K562 (cell line): ENCODE results near the gene E2F3. TPM values are rescaled to one million over a fixed set of nuclear protein-coding genes. Genes with fewer than 3 reads are reported as not detected.

Source experiments
- CREM ChIP-seq: IDR thresholded peaks from 2 replicates; pipeline ENCODE4 v1.6.1; 2014; ENCODE audit warnings: antibody characterized with exemption, low read depth
- ELF2 ChIP-seq: fragments of 250-450 bp; sonication (Bioruptor Pico); IDR thresholded peaks from 2 replicates; pipeline ENCODE4 v1.5.0; 2021; ENCODE audit warnings: mild to moderate bottlenecking
- MCM3 ChIP-seq: fragments of 450-650 bp; IDR thresholded peaks from 2 replicates; pipeline ENCODE4 v1.6.1; 2016
- NR2C2 ChIP-seq, 2 experiments: fragments of 200-800 bp in 1 of 2; sonication (Bioruptor generic) in 1 of 2; sonication (generic) in 1 of 2; formaldehyde crosslinking in 1 of 2; IDR thresholded peaks; 2 replicates each; pipeline versions ENCODE4 v1.6.1 to v1.8.0; 2016 to 2022; ENCODE audit warnings: mild to moderate bottlenecking in 1 of 2, missing compliant biosample characterization in 1 of 2, missing genetic modification characterization in 1 of 2, missing genetic modification reagents in 1 of 2
- RAD21 ChIP-seq, 2 experiments: fragments of 250-450 bp in 1 of 2; fragments of 450-650 bp in 1 of 2; sonication (Bioruptor Pico) in 1 of 2; formaldehyde crosslinking in 1 of 2; IDR thresholded peaks in 1 of 2; conservative IDR thresholded peaks in 1 of 2; 2 replicates each; pipeline versions ENCODE4 v1.4.0 to v1.8.0; 2020 to 2022; ENCODE audit warnings: mild to moderate bottlenecking in 2 of 2, moderate library complexity in 1 of 2
- TARDBP ChIP-seq: fragments of 450-650 bp; IDR thresholded peaks from 2 replicates; pipeline ENCODE4 v1.6.1; 2016
- YY1 ChIP-seq, 3 experiments: IDR thresholded peaks; 2 replicates each; pipeline ENCODE4 v1.6.1; 2011; ENCODE audit warnings: low read length in 2 of 3, mild to moderate bottlenecking in 2 of 3, moderate library complexity in 2 of 3, borderline replicate concordance in 1 of 3, control low read depth in 1 of 3, low read depth in 1 of 3; ENCODE audit not compliant: insufficient read depth in 3 of 3, insufficient replicate concordance in 2 of 3, control insufficient read depth in 1 of 3, insufficient read length in 1 of 3; ENCODE audit errors: extremely low read depth in 1 of 3
- polyA plus RNA-seq, 8 experiments: library from polyadenylated mRNA; depleted of rRNA in 4 of 8; stranded (reverse) in 5 of 8; unstranded in 3 of 8; fragments of >200 nt; fragmentation: Nextera tagmentation in 2 of 8; fragmentation: Illumina TruSeq in 1 of 8; extraction: Ambion mirVana in 2 of 8; extraction: Trizol in 1 of 8; gene quantifications; 2 replicates each; pipeline versions ENCODE4 v1.2.1 to v1.2.3, GENCODE V29; 2011 to 2014; ENCODE audit warnings: inconsistent platforms in 1 of 8, missing spikeins in 1 of 8
- total RNA-seq, 7 experiments: library from RNA; depleted of rRNA in 6 of 7; stranded (reverse); fragments of >200 nt in 6 of 7; fragmentation: Illumina TruSeq in 2 of 7; extraction: Trizol in 2 of 7; gene quantifications; 2 replicates each; pipeline versions ENCODE4 v1.2.1 to v1.2.3, GENCODE V29; 2011 to 2021; ENCODE audit warnings: low replicate concordance in 1 of 7
- TF ChIP-seq, protein P1 (sequence below): fragments of 200-800 bp; sonication (Bioruptor generic); IDR thresholded peaks from 2 replicates; pipeline ENCODE4 v1.6.1; 2016; ENCODE audit warnings: missing genetic modification characterization, missing compliant biosample characterization
- TF ChIP-seq, protein P2 (sequence below): fragments of 250-450 bp; sonication (Bioruptor Pico); IDR thresholded peaks from 2 replicates; pipeline ENCODE4 v1.6.1; 2021; ENCODE audit warnings: mild to moderate bottlenecking
- TF ChIP-seq, protein P3 (sequence below), 2 experiments: fragments of 450-650 bp; formaldehyde crosslinking in 1 of 2; IDR thresholded peaks; 2 replicates each; pipeline versions ENCODE4 v1.4.0 to v1.6.1; 2014 to 2020; ENCODE audit warnings: mild to moderate bottlenecking in 2 of 2, borderline replicate concordance in 1 of 2, low read depth in 1 of 2

E2F3 gene
- total and polyA plus RNA-seq, 9 of the 15 experiments (the other 6 are each of a cell fraction or from before 2014, with no cell fraction given), result 11.1 to 44.7 (median 27.2) TPM

DNA sequence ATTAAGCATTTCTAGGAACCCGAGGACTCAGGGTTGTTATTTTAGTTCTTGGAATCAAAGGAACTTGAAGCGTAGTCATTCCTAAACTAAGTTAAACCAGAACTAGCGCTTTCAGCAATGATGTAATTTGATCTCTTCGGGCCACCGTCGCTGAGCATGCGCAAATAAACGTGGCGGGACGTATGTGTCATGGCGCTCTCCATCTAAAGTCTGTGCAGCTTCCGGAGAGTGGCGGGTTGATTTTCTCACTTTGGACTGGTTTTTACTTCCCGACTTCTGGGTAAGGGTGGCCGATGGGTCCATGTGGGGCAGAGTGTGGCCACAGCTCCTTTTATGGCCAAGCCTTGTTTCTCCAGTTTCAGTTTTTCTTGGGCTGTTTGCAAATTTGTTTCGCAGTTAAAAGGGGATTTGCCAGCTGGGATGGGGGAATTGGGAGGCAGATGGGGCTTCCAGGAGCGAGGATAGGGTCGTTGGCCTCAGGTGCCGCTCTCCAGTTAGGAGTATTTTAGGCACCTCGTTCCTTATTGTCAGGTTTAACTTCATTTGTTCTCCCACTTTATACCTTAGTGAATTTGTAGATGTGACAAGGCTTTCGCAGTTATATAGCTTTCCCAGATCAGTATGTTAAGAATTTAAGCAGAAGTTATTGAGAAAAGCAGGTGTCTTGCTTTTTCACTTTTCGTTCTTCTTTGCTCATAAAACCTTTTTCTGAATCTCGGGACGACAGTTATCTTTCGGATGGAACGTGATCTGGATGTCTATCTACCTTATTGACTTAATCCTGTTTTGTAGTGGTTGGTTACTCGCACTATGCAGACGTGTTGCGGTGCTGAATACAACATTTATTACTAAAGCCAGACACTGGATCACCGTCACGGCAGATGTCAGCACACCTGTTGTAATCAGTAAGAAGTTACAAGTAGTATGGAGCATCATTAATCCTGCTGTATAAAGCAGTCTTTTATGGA, 132.9 kb downstream of the E2F3 start, which contains the start of gene CDKAL1 (continued):
- TF ChIP-seq, protein P1, sequence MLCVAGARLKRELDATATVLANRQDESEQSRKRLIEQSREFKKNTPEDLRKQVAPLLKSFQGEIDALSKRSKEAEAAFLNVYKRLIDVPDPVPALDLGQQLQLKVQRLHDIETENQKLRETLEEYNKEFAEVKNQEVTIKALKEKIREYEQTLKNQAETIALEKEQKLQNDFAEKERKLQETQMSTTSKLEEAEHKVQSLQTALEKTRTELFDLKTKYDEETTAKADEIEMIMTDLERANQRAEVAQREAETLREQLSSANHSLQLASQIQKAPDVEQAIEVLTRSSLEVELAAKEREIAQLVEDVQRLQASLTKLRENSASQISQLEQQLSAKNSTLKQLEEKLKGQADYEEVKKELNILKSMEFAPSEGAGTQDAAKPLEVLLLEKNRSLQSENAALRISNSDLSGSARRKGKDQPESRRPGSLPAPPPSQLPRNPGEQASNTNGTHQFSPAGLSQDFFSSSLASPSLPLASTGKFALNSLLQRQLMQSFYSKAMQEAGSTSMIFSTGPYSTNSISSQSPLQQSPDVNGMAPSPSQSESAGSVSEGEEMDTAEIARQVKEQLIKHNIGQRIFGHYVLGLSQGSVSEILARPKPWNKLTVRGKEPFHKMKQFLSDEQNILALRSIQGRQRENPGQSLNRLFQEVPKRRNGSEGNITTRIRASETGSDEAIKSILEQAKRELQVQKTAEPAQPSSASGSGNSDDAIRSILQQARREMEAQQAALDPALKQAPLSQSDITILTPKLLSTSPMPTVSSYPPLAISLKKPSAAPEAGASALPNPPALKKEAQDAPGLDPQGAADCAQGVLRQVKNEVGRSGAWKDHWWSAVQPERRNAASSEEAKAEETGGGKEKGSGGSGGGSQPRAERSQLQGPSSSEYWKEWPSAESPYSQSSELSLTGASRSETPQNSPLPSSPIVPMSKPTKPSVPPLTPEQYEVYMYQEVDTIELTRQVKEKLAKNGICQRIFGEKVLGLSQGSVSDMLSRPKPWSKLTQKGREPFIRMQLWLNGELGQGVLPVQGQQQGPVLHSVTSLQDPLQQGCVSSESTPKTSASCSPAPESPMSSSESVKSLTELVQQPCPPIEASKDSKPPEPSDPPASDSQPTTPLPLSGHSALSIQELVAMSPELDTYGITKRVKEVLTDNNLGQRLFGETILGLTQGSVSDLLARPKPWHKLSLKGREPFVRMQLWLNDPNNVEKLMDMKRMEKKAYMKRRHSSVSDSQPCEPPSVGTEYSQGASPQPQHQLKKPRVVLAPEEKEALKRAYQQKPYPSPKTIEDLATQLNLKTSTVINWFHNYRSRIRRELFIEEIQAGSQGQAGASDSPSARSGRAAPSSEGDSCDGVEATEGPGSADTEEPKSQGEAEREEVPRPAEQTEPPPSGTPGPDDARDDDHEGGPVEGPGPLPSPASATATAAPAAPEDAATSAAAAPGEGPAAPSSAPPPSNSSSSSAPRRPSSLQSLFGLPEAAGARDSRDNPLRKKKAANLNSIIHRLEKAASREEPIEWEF (CRISPR knock-in tag), result no peak
- no peak for TF ChIP-seq MCM3
- no peak for TF ChIP-seq TARDBP
- TF ChIP-seq, protein P2, sequence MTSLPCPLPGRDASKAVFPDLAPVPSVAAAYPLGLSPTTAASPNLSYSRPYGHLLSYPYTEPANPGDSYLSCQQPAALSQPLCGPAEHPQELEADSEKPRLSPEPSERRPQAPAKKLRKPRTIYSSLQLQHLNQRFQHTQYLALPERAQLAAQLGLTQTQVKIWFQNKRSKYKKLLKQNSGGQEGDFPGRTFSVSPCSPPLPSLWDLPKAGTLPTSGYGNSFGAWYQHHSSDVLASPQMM, result no peak
- TF ChIP-seq CREM, result peak; percentile 90
- peak; percentile 81 for TF ChIP-seq ELF2 (CRISPR knock-in tag)
- TF ChIP-seq, protein P3, sequence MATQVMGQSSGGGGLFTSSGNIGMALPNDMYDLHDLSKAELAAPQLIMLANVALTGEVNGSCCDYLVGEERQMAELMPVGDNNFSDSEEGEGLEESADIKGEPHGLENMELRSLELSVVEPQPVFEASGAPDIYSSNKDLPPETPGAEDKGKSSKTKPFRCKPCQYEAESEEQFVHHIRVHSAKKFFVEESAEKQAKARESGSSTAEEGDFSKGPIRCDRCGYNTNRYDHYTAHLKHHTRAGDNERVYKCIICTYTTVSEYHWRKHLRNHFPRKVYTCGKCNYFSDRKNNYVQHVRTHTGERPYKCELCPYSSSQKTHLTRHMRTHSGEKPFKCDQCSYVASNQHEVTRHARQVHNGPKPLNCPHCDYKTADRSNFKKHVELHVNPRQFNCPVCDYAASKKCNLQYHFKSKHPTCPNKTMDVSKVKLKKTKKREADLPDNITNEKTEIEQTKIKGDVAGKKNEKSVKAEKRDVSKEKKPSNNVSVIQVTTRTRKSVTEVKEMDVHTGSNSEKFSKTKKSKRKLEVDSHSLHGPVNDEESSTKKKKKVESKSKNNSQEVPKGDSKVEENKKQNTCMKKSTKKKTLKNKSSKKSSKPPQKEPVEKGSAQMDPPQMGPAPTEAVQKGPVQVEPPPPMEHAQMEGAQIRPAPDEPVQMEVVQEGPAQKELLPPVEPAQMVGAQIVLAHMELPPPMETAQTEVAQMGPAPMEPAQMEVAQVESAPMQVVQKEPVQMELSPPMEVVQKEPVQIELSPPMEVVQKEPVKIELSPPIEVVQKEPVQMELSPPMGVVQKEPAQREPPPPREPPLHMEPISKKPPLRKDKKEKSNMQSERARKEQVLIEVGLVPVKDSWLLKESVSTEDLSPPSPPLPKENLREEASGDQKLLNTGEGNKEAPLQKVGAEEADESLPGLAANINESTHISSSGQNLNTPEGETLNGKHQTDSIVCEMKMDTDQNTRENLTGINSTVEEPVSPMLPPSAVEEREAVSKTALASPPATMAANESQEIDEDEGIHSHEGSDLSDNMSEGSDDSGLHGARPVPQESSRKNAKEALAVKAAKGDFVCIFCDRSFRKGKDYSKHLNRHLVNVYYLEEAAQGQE (IDR thresholded peaks at IDR 0.05; ENCODE audit: borderline replicate concordance), result no peak
- TF ChIP-seq, protein P3 (CRISPR knock-in tag; IDR thresholded peaks at IDR 0.05; ENCODE audit: low read depth), result no peak
- no peak for TF ChIP-seq RAD21 (CRISPR knock-in tag; conservative IDR thresholded peaks at IDR 0.05 in 1 of 2, IDR thresholded peaks at IDR 0.05 in 1 of 2)
- TF ChIP-seq YY1 (IDR thresholded peaks at IDR 0.05; ENCODE audit: borderline replicate concordance in 1 of 3, control insufficient read depth in 1 of 3, extremely low read depth in 1 of 3, insufficient read depth in 3 of 3, insufficient read length in 1 of 3, insufficient replicate concordance in 2 of 3, low read depth in 1 of 3, low read length in 2 of 3), result peak; percentile 84 to 98 (median 96)
- no peak for TF ChIP-seq NR2C2 (CRISPR knock-in tag; IDR thresholded peaks at IDR 0.05)
- TF ChIP-seq NR2C2 (tag; IDR thresholded peaks at IDR 0.05), result 0 out of 2 replicates have a peak, but pooled peaks have one; percentile 8
